Measurements from ENCODE around the gene CNST.
"Not testable (repeated sequence)": the region's sequence is repeated elsewhere in the genome, so short reads cannot be mapped to it uniquely, and the experiment has no call there.

CNST gene

GRCh38 chr1:246588159-246588721 is 22.0 kb downstream of the CNST start:
- DNase-seq (ENCODE audit: low spot score) = peak; percentile 57
- TF ChIP-seq, protein P1, sequence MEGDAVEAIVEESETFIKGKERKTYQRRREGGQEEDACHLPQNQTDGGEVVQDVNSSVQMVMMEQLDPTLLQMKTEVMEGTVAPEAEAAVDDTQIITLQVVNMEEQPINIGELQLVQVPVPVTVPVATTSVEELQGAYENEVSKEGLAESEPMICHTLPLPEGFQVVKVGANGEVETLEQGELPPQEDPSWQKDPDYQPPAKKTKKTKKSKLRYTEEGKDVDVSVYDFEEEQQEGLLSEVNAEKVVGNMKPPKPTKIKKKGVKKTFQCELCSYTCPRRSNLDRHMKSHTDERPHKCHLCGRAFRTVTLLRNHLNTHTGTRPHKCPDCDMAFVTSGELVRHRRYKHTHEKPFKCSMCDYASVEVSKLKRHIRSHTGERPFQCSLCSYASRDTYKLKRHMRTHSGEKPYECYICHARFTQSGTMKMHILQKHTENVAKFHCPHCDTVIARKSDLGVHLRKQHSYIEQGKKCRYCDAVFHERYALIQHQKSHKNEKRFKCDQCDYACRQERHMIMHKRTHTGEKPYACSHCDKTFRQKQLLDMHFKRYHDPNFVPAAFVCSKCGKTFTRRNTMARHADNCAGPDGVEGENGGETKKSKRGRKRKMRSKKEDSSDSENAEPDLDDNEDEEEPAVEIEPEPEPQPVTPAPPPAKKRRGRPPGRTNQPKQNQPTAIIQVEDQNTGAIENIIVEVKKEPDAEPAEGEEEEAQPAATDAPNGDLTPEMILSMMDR (conservative IDR thresholded peaks at IDR 0.05; ENCODE audit: low read depth) = no peak
- POLR2A ChIA-PET (ENCODE audit: low non-redundant PET) = no interaction called here
- no peak overlapping the region for H3K27ac ChIP-seq
- CTCF ChIA-PET = no interaction called here

- CTCF ChIA-PET = not testable (repeated sequence)
Observed at GRCh38 chr1:246589919-246590318, 23.7 kb downstream of the CNST start.

DNA sequence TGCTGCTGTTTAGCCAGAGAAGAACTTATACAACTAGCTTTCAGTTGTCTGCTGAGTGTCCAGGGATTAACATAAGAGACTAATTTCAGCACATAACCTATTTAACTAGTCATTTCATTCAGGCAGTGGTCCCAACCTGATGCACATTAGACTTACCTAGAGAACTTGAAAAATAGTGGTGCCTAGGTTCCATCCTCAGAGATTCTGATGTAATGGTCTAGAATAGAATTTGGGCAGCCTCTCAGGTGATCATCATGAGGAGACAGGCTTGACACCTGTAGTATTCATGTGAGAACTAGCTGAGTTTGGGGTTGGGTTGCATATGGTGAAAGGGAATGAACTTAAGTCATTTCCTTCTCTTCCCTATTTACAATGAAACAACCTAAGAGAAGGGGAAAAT is 24.8 kb downstream of the CNST start:
- H3K27ac ChIP-seq = no peak overlapping the region
- TF ChIP-seq, protein P1 (conservative IDR thresholded peaks at IDR 0.05; ENCODE audit: low read depth) = no peak
- no peak for DNase-seq (ENCODE audit: low spot score)
- ChIA-PET POLR2A (ENCODE audit: low non-redundant PET) (no interaction called here), CTCF (interaction anchor here (0.7 kb wide), 1 partner anchor 1352 kb away, joined by 3 read pairs; no protein-coding TSS in a partner anchor)

More at GRCh38 chr1:246589919-246590318, 23.7 kb downstream of the CNST start:
- POLR2A ChIA-PET (ENCODE audit: low non-redundant PET); H3K27ac ChIP-seq; DNase-seq (ENCODE audit: low spot score): not testable (repeated sequence)

- CTCF ChIA-PET = no interaction called here
- TF ChIP-seq, protein P1 (conservative IDR thresholded peaks at IDR 0.05; ENCODE audit: low read depth) = no peak
- DNase-seq (ENCODE audit: low spot score) = no peak
- H3K27ac ChIP-seq = no peak overlapping the region
- POLR2A ChIA-PET (ENCODE audit: low non-redundant PET) = no interaction called here
Observed at GRCh38 chr1:246591504-246591903, 25.2 kb downstream of the CNST start.

DNA sequence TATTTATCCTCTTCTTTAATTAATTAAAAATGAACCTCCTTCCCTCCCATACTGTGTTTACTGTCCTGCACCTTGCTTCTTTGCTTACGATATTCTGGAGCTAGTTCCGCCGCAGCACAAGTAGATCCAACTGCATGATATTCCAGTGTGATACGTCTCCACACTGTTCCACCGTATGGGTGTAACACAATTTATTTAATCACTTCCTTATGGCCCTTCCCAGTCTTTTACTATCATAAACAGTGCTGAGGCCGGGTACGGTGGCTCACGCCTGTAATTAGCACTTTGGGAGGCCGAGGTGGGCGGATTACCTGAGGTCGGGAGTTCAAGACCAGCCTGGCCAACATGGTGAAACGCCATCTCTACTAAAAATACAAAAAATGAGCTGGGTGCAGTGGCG is 25.7 kb downstream of the CNST start:
- ChIA-PET POLR2A (ENCODE audit: low non-redundant PET) (no interaction called here), CTCF (no interaction called here)
- TF ChIP-seq, protein P1 (conservative IDR thresholded peaks at IDR 0.05; ENCODE audit: low read depth) = no peak
- no peak for DNase-seq (ENCODE audit: low spot score)
- H3K27ac ChIP-seq = 0 out of 2 replicates have a peak overlapping the region, but pooled peaks have one; percentile 26

DNA sequence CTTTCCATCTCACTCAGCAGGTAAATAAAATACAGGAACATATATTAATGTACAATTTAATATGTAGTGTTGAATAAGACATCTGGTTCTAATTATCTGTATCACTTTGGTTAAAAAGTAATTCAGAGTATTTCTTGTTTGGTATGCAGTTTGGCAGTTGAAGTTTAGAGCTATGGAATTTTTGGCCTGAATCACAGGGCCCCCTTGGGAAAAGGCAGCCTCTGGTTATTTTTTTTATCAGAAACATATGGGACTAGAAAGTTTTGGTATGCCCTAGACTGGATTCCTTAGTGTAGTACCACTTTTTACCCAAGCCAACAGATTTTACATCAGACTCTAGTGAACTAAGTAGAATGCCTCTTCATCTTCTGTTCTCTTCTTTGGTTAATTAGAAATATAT is 26.4 kb downstream of the CNST start:
- TF ChIP-seq, protein P1 (conservative IDR thresholded peaks at IDR 0.05; ENCODE audit: low read depth) = no peak
- H3K27ac ChIP-seq = no peak overlapping the region
- ChIA-PET POLR2A (ENCODE audit: low non-redundant PET) (no interaction called here), CTCF (no interaction called here)
- no peak for DNase-seq (ENCODE audit: low spot score)

- ChIA-PET POLR2A (ENCODE audit: low non-redundant PET) (no interaction called here), CTCF (interaction anchor here (0.7 kb wide), 1 partner anchor 305 kb away, joined by 5 read pairs; no protein-coding TSS in a partner anchor)
- TF ChIP-seq, protein P1 (conservative IDR thresholded peaks at IDR 0.05; ENCODE audit: low read depth) = no peak
- DNase-seq (ENCODE audit: low spot score) = no peak
- H3K27ac ChIP-seq = peak overlapping the region; percentile 76
Observed at GRCh38 chr1:246595146-246595545, 28.9 kb downstream of the CNST start.
